ENCODE data around the gene CADM3. TPM values are rescaled to one million over a fixed set of nuclear protein-coding genes. Genes with fewer than 3 reads are reported as not detected.

Gene CADM3
- total RNA-seq, 1 donor from 2014 or later = 5.8 TPM

DNA sequence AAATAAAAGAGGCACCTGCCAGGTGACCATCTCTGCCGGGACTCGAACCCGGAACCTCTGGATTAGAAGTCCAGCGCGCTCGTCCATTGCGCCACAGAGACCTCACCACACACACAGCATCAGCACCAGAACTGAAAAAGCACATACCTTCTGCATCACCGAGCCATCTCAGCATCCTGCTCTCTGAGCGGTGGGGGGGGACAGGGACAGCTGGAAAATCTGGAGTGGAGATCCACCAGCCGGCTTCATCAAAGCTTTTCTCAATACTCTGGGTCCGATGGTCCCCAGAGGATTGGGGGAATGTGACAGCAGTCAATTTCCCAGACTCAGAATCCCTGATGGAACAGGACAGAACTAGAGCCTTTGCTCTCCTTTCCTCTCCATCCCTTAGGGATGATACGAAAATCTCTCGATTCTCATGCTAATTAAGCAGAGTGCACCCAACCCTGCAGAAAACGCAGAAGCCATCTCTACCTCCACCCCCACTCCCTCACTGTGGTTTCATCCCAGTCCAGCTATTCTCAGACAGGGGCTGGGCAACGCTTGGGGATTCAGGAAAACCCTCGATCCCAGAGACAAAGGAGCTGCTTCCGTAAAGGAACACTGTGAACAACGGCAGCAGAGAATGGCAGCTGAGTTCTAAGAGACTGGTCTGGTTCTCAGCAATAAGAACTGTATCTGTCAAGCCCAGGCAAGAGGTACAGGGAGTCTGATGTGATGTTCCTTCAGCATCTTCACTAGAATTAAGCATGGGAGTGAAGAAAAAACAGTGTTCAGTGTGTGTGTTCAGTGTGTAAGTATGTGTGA is 29.6 kb upstream of the CADM3 start:
- TF ChIP-seq, protein P1, sequence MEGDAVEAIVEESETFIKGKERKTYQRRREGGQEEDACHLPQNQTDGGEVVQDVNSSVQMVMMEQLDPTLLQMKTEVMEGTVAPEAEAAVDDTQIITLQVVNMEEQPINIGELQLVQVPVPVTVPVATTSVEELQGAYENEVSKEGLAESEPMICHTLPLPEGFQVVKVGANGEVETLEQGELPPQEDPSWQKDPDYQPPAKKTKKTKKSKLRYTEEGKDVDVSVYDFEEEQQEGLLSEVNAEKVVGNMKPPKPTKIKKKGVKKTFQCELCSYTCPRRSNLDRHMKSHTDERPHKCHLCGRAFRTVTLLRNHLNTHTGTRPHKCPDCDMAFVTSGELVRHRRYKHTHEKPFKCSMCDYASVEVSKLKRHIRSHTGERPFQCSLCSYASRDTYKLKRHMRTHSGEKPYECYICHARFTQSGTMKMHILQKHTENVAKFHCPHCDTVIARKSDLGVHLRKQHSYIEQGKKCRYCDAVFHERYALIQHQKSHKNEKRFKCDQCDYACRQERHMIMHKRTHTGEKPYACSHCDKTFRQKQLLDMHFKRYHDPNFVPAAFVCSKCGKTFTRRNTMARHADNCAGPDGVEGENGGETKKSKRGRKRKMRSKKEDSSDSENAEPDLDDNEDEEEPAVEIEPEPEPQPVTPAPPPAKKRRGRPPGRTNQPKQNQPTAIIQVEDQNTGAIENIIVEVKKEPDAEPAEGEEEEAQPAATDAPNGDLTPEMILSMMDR (conservative IDR thresholded peaks at IDR 0.05) = no peak
- no peak for DNase-seq (ENCODE audit: extremely low spot score, unreplicated experiment)
- Mint-ChIP-seq H3K27me3 (peaks cover 1% of the 10 kb centered on the region), H3K4me3 (no peak overlapping the region), H3K9me3 (no peaks in the 10 kb centered on the region), H3K4me1 (ENCODE audit: unreplicated experiment) (no peaks in the 10 kb centered on the region), H3K36me3 (no peaks in the 10 kb centered on the region), H3K27ac (no peak overlapping the region)

DNA sequence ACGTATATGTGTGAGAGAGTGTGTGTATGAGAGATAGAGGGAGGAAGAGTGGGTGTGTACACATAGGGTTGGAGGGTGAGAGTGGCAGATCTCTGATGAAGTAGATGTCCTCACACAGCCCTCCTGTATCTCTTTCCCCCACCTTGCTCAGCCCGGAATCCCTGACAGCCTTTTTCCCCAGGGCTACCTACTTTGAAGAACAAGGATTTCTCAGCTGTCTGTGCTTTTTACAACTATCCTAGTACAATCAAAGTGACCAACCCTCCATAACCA is 29.1 kb upstream of the CADM3 start:
- H3K36me3 Mint-ChIP-seq = no peaks in the 10 kb centered on the region
- no peak for DNase-seq (ENCODE audit: extremely low spot score, unreplicated experiment)
- H3K27me3 Mint-ChIP-seq = peaks cover 3% of the 10 kb centered on the region
- H3K9me3 Mint-ChIP-seq = no peaks in the 10 kb centered on the region
- no peak overlapping the region for H3K4me3 Mint-ChIP-seq
- H3K27ac Mint-ChIP-seq = no peak overlapping the region
- no peaks in the 10 kb centered on the region for H3K4me1 Mint-ChIP-seq (ENCODE audit: unreplicated experiment)
- TF ChIP-seq, protein P1 (conservative IDR thresholded peaks at IDR 0.05) = no peak

DNA sequence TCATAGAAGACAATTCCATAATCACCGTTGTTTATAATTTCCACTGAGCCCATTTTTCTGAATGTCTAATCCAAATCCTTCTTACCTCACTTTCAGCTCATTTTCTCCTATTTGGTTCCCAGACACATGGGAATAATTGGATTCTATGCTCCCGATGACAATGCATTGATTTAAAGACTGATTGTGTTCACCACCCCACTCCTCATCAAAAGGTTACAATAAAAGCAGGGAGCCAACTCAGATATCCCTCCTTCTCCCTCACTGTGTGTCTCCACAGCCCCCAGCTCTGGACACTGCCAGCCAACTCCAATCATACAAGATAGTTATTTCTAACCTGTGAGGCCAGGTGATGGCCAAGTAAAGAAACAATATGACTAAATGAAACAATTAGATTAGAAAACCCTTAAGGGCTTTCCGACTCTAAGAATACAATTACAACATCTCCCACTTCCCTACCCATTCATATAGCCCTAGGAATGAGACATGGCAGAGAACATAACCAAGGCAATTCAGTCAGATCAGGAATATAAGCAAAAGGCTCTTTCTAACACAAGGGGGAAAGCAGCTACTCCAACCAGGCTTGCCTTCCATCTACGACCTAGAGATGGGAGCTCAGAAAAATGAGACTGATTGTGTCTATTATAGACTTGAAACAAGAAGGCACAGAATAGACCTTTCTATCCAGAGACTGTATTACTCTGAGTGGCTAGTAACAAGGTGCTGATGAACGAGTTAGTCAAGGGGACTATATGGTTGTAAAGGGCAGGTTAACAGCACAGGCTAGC is 28.5 kb upstream of the CADM3 start:
- TF ChIP-seq, protein P1 (conservative IDR thresholded peaks at IDR 0.05) = no peak

DNA sequence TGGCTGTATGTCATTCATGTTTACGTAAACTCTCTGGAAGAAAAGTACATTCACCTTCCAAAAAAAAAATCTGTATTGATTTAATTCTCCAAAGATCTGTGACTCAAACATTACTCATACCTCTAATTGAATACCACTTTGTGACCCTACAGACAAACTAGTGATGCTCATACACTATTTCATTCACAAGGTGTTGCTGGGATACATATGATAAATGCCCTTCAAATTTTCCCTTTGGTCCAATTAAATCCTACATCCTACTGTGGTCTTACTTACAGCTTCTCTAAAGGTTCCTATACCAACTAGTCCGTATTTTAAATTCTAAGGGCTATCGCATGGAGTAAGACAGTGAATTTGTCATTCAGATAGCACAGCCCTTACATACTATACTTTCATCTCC is 26.8 kb upstream of the CADM3 start:
- H3K9me3 Mint-ChIP-seq = no peaks in the 10 kb centered on the region
- no peaks in the 10 kb centered on the region for H3K4me1 Mint-ChIP-seq (ENCODE audit: unreplicated experiment)
- H3K4me3 Mint-ChIP-seq = no peak overlapping the region
- no peak overlapping the region for H3K27ac Mint-ChIP-seq
- TF ChIP-seq, protein P1 (conservative IDR thresholded peaks at IDR 0.05) = no peak
- DNase-seq (ENCODE audit: extremely low spot score, unreplicated experiment) = no peak
- no peaks in the 10 kb centered on the region for H3K36me3 Mint-ChIP-seq
- peaks cover 3% of the 10 kb centered on the region for H3K27me3 Mint-ChIP-seq

More for the DNA sequence above, 28.5 kb upstream of the CADM3 start:
- no peak overlapping the region for H3K4me3 Mint-ChIP-seq
- H3K27me3 Mint-ChIP-seq = peaks cover 3% of the 10 kb centered on the region
- H3K9me3 Mint-ChIP-seq = no peaks in the 10 kb centered on the region
- no peak for DNase-seq (ENCODE audit: extremely low spot score, unreplicated experiment)
- no peaks in the 10 kb centered on the region for H3K36me3 Mint-ChIP-seq
- H3K27ac Mint-ChIP-seq = no peak overlapping the region
- H3K4me1 Mint-ChIP-seq (ENCODE audit: unreplicated experiment) = no peaks in the 10 kb centered on the region

DNA sequence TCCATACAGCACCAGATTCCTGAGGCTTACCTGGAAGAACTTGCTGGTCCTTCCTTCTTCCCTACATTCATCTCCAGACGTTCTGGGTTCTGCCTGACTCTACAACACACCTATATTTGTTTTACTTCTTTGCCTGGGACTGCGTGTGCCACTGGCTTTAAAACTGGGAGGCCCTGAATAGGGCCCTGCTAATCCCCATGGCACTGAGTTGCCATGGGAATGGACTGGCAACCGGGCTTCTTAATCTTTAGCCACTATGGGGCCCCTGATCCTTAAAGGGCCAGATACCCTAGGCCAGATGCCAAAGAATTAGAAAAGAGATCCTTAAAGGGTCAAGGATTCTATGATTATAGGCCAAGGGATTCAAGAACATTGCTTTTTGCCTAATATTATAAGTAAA is 24.4 kb upstream of the CADM3 start:
- no peak overlapping the region for H3K27ac Mint-ChIP-seq
- peak overlapping the region; percentile 12 for H3K4me3 Mint-ChIP-seq
- no peaks in the 10 kb centered on the region for H3K9me3 Mint-ChIP-seq
- H3K4me1 Mint-ChIP-seq (ENCODE audit: unreplicated experiment) = no peaks in the 10 kb centered on the region
- H3K27me3 Mint-ChIP-seq = peaks cover 3% of the 10 kb centered on the region
- TF ChIP-seq, protein P1 (conservative IDR thresholded peaks at IDR 0.05) = no peak
- no peaks in the 10 kb centered on the region for H3K36me3 Mint-ChIP-seq
- no peak for DNase-seq (ENCODE audit: extremely low spot score, unreplicated experiment)

Measured in type B pancreatic cell (in vitro differentiated cells).